GM10266 (cell line): ENCODE results near the gene TGFA.

ENCODE experiments used
- DNase-seq: peaks from one replicate; pipeline ENCODE4 v3.0.0; 2012; ENCODE audit errors: extremely low spot score
- CTCF ChIP-seq: IDR thresholded peaks from 2 replicates; pipeline ENCODE4 v1.5.1; 2012; ENCODE audit warnings: mild to moderate bottlenecking, low read depth; ENCODE audit not compliant: control insufficient read depth, insufficient read depth; ENCODE audit errors: missing control alignments

Gene TGFA

GRCh38 chr2:70561893-70562292 lies 8.3 kb upstream of the TGFA start:
- TF ChIP-seq CTCF = no peak
- DNase-seq = no peak

- TF ChIP-seq CTCF = no peak
- DNase-seq = no peak
Measured at GRCh38 chr2:70560442-70560841, 6.8 kb upstream of the TGFA start.

GRCh38 chr2:70560040-70560439 lies 6.4 kb upstream of the TGFA start:
- TF ChIP-seq CTCF = no peak
- no peak for DNase-seq

GRCh38 chr2:70558195-70558808 lies 4.7 kb upstream of the TGFA start:
- DNase-seq = no peak
- TF ChIP-seq CTCF = no peak

- DNase-seq = no peak
- no peak for TF ChIP-seq CTCF
Measured at GRCh38 chr2:70557171-70557838, 3.7 kb upstream of the TGFA start.

- no peak for DNase-seq
- no peak for TF ChIP-seq CTCF
Measured at GRCh38 chr2:70556608-70557007, 3.0 kb upstream of the TGFA start.

GRCh38 chr2:70554338-70554892 lies 789 bp upstream of the TGFA start:
- no peak for DNase-seq
- TF ChIP-seq CTCF = no peak
